IPS-20b (cell line): Measurements from ENCODE around the gene PSMC2.
A peak's percentile ranks its signal among the peaks of the same experiment; 100 is the strongest.

Source experiments
- H3K27ac ChIP-seq: one replicate; pipeline ENCODE4 v1.5.1; 2013; ENCODE audit warnings: low read length
- H3K27me3 ChIP-seq: 2 replicates; pipeline ENCODE4 v1.6.1; 2013; ENCODE audit warnings: mild to moderate bottlenecking, low read length, inconsistent platforms; ENCODE audit not compliant: insufficient read depth
- H3K36me3 ChIP-seq: 2 replicates; pipeline ENCODE4 v1.6.1; 2013; ENCODE audit warnings: low read depth, mild to moderate bottlenecking, inconsistent platforms, low read length, moderate library complexity; ENCODE audit not compliant: insufficient read depth
- H3K4me1 ChIP-seq: 2 replicates; pipeline ENCODE4 v1.6.1; 2013; ENCODE audit warnings: mild to moderate bottlenecking, control low read depth, inconsistent platforms, low read length, moderate library complexity; ENCODE audit not compliant: insufficient read depth
- H3K4me3 ChIP-seq: 2 replicates; pipeline ENCODE4 v1.5.1; 2013; ENCODE audit warnings: mild to moderate bottlenecking, low read length, inconsistent platforms
- H3K9ac ChIP-seq: 2 replicates; pipeline ENCODE4 v1.6.1; 2013; ENCODE audit warnings: low read depth, mild to moderate bottlenecking, inconsistent platforms, low read length, moderate library complexity
- H3K9me3 ChIP-seq: 2 replicates; pipeline ENCODE4 v1.6.1; 2013; ENCODE audit warnings: mild to moderate bottlenecking, low read depth, low read length, inconsistent platforms; ENCODE audit not compliant: insufficient read depth

Gene PSMC2

GRCh38 chr7:103341466-103341865 lies 6.0 kb upstream of the PSMC2 start:
- H3K9me3 ChIP-seq = no peaks in the 10 kb centered on the region
- no peak overlapping the region for H3K9ac ChIP-seq
- H3K4me1 ChIP-seq = peaks cover 2% of the 10 kb centered on the region; the same call in 1 of the 2 replicates
- H3K4me3 ChIP-seq = no peak overlapping the region
- H3K27ac ChIP-seq = no peak overlapping the region
- peaks cover 49% of the 10 kb centered on the region for H3K36me3 ChIP-seq
- no peaks in the 10 kb centered on the region for H3K27me3 ChIP-seq

- Histone ChIP-seq H3K27ac (no peak overlapping the region), H3K9me3 (no peaks in the 10 kb centered on the region), H3K36me3 (peaks cover 34% of the 10 kb centered on the region)
Observed at GRCh38 chr7:103343332-103343731, 4.1 kb upstream of the PSMC2 start.

GRCh38 chr7:103343758-103344452 lies 3.5 kb upstream of the PSMC2 start:
- Histone ChIP-seq H3K4me3 (peak overlapping the region; percentile 91), H3K4me1 (peaks cover 2% of the 10 kb centered on the region; the same call in 1 of the 2 replicates), H3K9ac (peak overlapping the region; percentile 97), H3K27me3 (no peaks in the 10 kb centered on the region), H3K36me3 (peaks cover 33% of the 10 kb centered on the region), H3K27ac (peak overlapping the region; percentile 13), H3K9me3 (no peaks in the 10 kb centered on the region)

More at GRCh38 chr7:103343332-103343731, 4.1 kb upstream of the PSMC2 start:
- H3K9ac ChIP-seq = peak overlapping the region; percentile 97; the same call in 1 of the 2 replicates
- no peaks in the 10 kb centered on the region for H3K27me3 ChIP-seq
- H3K4me1 ChIP-seq = peaks cover 2% of the 10 kb centered on the region; the same call in 1 of the 2 replicates
- H3K4me3 ChIP-seq = peak overlapping the region; percentile 91

GRCh38 chr7:103344453-103345149 lies 2.8 kb upstream of the PSMC2 start, which contains the start of gene DNAJC2:
TSS of gene DNAJC2 (minus strand) at chr7:103344767. CDS start at chr7:103344622, 145 bp downstream.
- peak within 1 kb of the TSS; percentile 91 for H3K4me3 ChIP-seq
- no peaks in the 10 kb centered on the region for H3K27me3 ChIP-seq
- H3K4me1 ChIP-seq = peaks cover 2% of the 10 kb centered on the region; the same call in 1 of the 2 replicates
- no peaks in the 10 kb centered on the region for H3K9me3 ChIP-seq
- H3K27ac ChIP-seq = peak within 1 kb of the TSS; percentile 13
- peaks cover 26% of the 10 kb centered on the region for H3K36me3 ChIP-seq
- peak within 1 kb of the TSS; percentile 97 for H3K9ac ChIP-seq

- no peak overlapping the region for H3K9ac ChIP-seq
- no peaks in the 10 kb centered on the region for H3K9me3 ChIP-seq
- H3K4me1 ChIP-seq = peaks cover 2% of the 10 kb centered on the region; the same call in 1 of the 2 replicates
- H3K4me3 ChIP-seq = no peak overlapping the region
- no peaks in the 10 kb centered on the region for H3K27me3 ChIP-seq
- H3K27ac ChIP-seq = no peak overlapping the region
- peaks cover 16% of the 10 kb centered on the region for H3K36me3 ChIP-seq
Observed at GRCh38 chr7:103346396-103346795, 1.0 kb upstream of the PSMC2 start.

- H3K9me3 ChIP-seq = no peaks in the 10 kb centered on the region
- peaks cover under 1% of the 10 kb centered on the region; the same call in 1 of the 2 replicates for H3K4me1 ChIP-seq
- H3K9ac ChIP-seq = peak overlapping the region; percentile 92; the same call in 1 of the 2 replicates
- no peak overlapping the region for H3K27ac ChIP-seq
- H3K36me3 ChIP-seq = peaks cover 27% of the 10 kb centered on the region
- H3K27me3 ChIP-seq = no peaks in the 10 kb centered on the region
- H3K4me3 ChIP-seq = peak overlapping the region; percentile 89
Observed at GRCh38 chr7:103348452-103348851, 1.0 kb downstream of the PSMC2 start.

GRCh38 chr7:103348959-103349358 lies 1.5 kb downstream of the PSMC2 start:
- H3K9me3 ChIP-seq = no peaks in the 10 kb centered on the region
- H3K4me1 ChIP-seq = no peaks in the 10 kb centered on the region
- H3K9ac ChIP-seq = no peak overlapping the region
- H3K27ac ChIP-seq = no peak overlapping the region
- peak overlapping the region; percentile 89 for H3K4me3 ChIP-seq
- H3K27me3 ChIP-seq = no peaks in the 10 kb centered on the region
- H3K36me3 ChIP-seq = peaks cover 32% of the 10 kb centered on the region

- Histone ChIP-seq H3K9ac (no peak overlapping the region), H3K36me3 (peaks cover 40% of the 10 kb centered on the region), H3K4me3 (no peak overlapping the region), H3K27me3 (no peaks in the 10 kb centered on the region), H3K27ac (no peak overlapping the region), H3K4me1 (no peaks in the 10 kb centered on the region), H3K9me3 (no peaks in the 10 kb centered on the region)
Observed at GRCh38 chr7:103349805-103350204, 2.4 kb downstream of the PSMC2 start.

GRCh38 chr7:103369432-103369831 lies 22.0 kb downstream of the PSMC2 start:
- Histone ChIP-seq H3K36me3 (peaks cover 55% of the 10 kb centered on the region), H3K27me3 (no peaks in the 10 kb centered on the region), H3K9me3 (no peaks in the 10 kb centered on the region), H3K9ac (no peak overlapping the region), H3K4me1 (no peaks in the 10 kb centered on the region), H3K4me3 (no peak overlapping the region), H3K27ac (no peak overlapping the region)

- H3K4me1 ChIP-seq = no peaks in the 10 kb centered on the region
- no peaks in the 10 kb centered on the region for H3K9me3 ChIP-seq
- H3K9ac ChIP-seq = no peak overlapping the region
- no peak overlapping the region for H3K27ac ChIP-seq
- H3K27me3 ChIP-seq = no peaks in the 10 kb centered on the region
- no peak overlapping the region for H3K4me3 ChIP-seq
- peaks cover 10% of the 10 kb centered on the region; the same call in 1 of the 2 replicates for H3K36me3 ChIP-seq
Observed at GRCh38 chr7:103373866-103374643, 26.6 kb downstream of the PSMC2 start.

- H3K9ac ChIP-seq = no peak overlapping the region
- no peaks in the 10 kb centered on the region for H3K36me3 ChIP-seq
- H3K27me3 ChIP-seq = no peaks in the 10 kb centered on the region
- H3K9me3 ChIP-seq = no peaks in the 10 kb centered on the region
- no peaks in the 10 kb centered on the region for H3K4me1 ChIP-seq
- no peak overlapping the region for H3K27ac ChIP-seq
- H3K4me3 ChIP-seq = no peak overlapping the region
Observed at GRCh38 chr7:103379270-103379975, 32.0 kb downstream of the PSMC2 start.
